Hippocampal formation (tissue), 2 donors: Measurements from ENCODE around the gene MYL7.
"Not testable (repeated sequence)": the region's sequence is repeated elsewhere in the genome, so short reads cannot be mapped to it uniquely, and the experiment has no call there.

ENCODE experiments used
- DNase-seq, 2 donors: peaks; one replicate each; lab custom pipeline; 2025; lab: John Stamatoyannopoulos, UW

Gene MYL7

GRCh38 chr7:44132039-44132438 lies 9.1 kb downstream of the MYL7 start:
- DNase-seq, result no peak

- DNase-seq, result no peak
These were observed 9.7 kb downstream of the MYL7 start for GRCh38 chr7:44131173-44132029.

- no peak for DNase-seq
These were observed 12.2 kb downstream of the MYL7 start for GRCh38 chr7:44128721-44129582.

GRCh38 chr7:44127161-44127560 lies 14.0 kb downstream of the MYL7 start:
- DNase-seq, result no peak

- DNase-seq, result not testable (repeated sequence)
These were observed 14.6 kb downstream of the MYL7 start for GRCh38 chr7:44126574-44126973.

GRCh38 chr7:44124822-44125202 lies 16.3 kb downstream of the MYL7 start:
- DNase-seq, result no peak

GRCh38 chr7:44123190-44124003 lies 17.7 kb downstream of the MYL7 start, which contains the start of gene POLD2:
Gene POLD2 (minus strand): TSS chr7:44123548. CDS start chr7:44122053, 1,495 bp downstream.
- DNase-seq, result peak; percentile 92 to 98

- DNase-seq, result no peak
These were observed 18.6 kb downstream of the MYL7 start for GRCh38 chr7:44122529-44122928.

- no peak for DNase-seq
These were observed 19.2 kb downstream of the MYL7 start for GRCh38 chr7:44121761-44122420.

GRCh38 chr7:44120395-44120794 lies 20.7 kb downstream of the MYL7 start:
- DNase-seq, result no peak

- DNase-seq, result no peak
These were observed 21.2 kb downstream of the MYL7 start for GRCh38 chr7:44119829-44120380.

GRCh38 chr7:44117801-44118429 lies 23.2 kb downstream of the MYL7 start:
- DNase-seq, result no peak

GRCh38 chr7:44116789-44117666 lies 24.1 kb downstream of the MYL7 start:
- DNase-seq, result no peak

GRCh38 chr7:44116087-44116788 lies 24.9 kb downstream of the MYL7 start:
- no peak for DNase-seq

GRCh38 chr7:44114586-44115310 lies 26.4 kb downstream of the MYL7 start:
- DNase-seq, result peak; percentile 77 to 82

GRCh38 chr7:44113764-44114354 lies 27.3 kb downstream of the MYL7 start:
- DNase-seq, result no peak

- DNase-seq, result no peak
These were observed 28.0 kb downstream of the MYL7 start for GRCh38 chr7:44112997-44113763.
